HepG2 (cell line): ENCODE measurements around the gene BSG. TPM values are rescaled to one million over a fixed set of nuclear protein-coding genes. Genes with fewer than 3 reads are reported as not detected.

Experiments
- AFF4 ChIP-seq: sonication (generic); formaldehyde crosslinking; IDR thresholded peaks from 2 replicates; pipeline ENCODE4 v1.4.0; 2020; ENCODE audit warnings: missing genetic modification reagents
- AKNA ChIP-seq: sonication (generic); formaldehyde crosslinking; IDR thresholded peaks from 2 replicates; pipeline ENCODE4 v1.4.0; 2020; ENCODE audit warnings: missing genetic modification reagents, borderline replicate concordance
- CCDC6 ChIP-seq: sonication (generic); formaldehyde crosslinking; IDR thresholded peaks from 2 replicates; pipeline ENCODE4 v1.8.1; 2022; ENCODE audit warnings: mild to moderate bottlenecking, missing genetic modification reagents, moderate library complexity
- DMTF1 ChIP-seq: sonication (generic); formaldehyde crosslinking; IDR thresholded peaks from 2 replicates; pipeline ENCODE4 v1.4.0; 2020; ENCODE audit warnings: mild to moderate bottlenecking, missing genetic modification reagents
- GABPB1 ChIP-seq: IDR thresholded peaks from 2 replicates; pipeline ENCODE4 v1.6.1; 2016; ENCODE audit warnings: mild to moderate bottlenecking, missing genetic modification reagents, moderate library complexity, missing compliant biosample characterization
- IRF9 ChIP-seq: sonication (generic); formaldehyde crosslinking; IDR thresholded peaks from 2 replicates; pipeline ENCODE4 v1.8.0; 2022; ENCODE audit warnings: missing genetic modification reagents, mild to moderate bottlenecking, borderline replicate concordance
- MLLT10 ChIP-seq: sonication (generic); formaldehyde crosslinking; IDR thresholded peaks from 2 replicates; pipeline ENCODE4 v1.4.0; 2020; ENCODE audit warnings: missing genetic modification reagents
- MLXIP ChIP-seq: sonication (generic); formaldehyde crosslinking; IDR thresholded peaks from 2 replicates; pipeline ENCODE4 v1.9.0; 2021; ENCODE audit warnings: missing genetic modification reagents, borderline replicate concordance
- ZNF3 ChIP-seq: IDR thresholded peaks from 2 replicates; pipeline ENCODE4 v1.7.0; 2017; ENCODE audit warnings: inconsistent platforms
- ZNF510 ChIP-seq: sonication (generic); formaldehyde crosslinking; IDR thresholded peaks from 2 replicates; pipeline ENCODE4 v1.4.0; 2020; ENCODE audit warnings: low read depth, mild to moderate bottlenecking, missing genetic modification reagents
- ZNF576 ChIP-seq: sonication (generic); formaldehyde crosslinking; IDR thresholded peaks from 2 replicates; pipeline ENCODE4 v1.4.0; 2020; ENCODE audit warnings: mild to moderate bottlenecking, missing genetic modification reagents
- ZSCAN29 ChIP-seq: sonication (generic); formaldehyde crosslinking; conservative IDR thresholded peaks from 2 replicates; pipeline ENCODE4 v1.4.0; 2020; ENCODE audit warnings: mild to moderate bottlenecking, missing genetic modification reagents
- polyA plus RNA-seq, 8 experiments: library from polyadenylated mRNA; depleted of rRNA in 3 of 8; stranded (reverse) in 7 of 8; unstranded in 1 of 8; fragments of >200 nt; fragmentation: Illumina TruSeq in 4 of 8; extraction: Trizol in 4 of 8; gene quantifications; 2 replicates each; pipeline versions ENCODE4 v1.2.1 to v1.2.3, GENCODE V29; 2011 to 2016; ENCODE audit warnings: low read depth in 4 of 8, missing spikeins in 1 of 8, mixed read lengths in 1 of 8; ENCODE audit not compliant: insufficient read depth in 1 of 8
- total RNA-seq, 5 experiments: library from RNA; depleted of rRNA; stranded (reverse); fragments of >200 nt; fragmentation: Illumina TruSeq; extraction: Trizol; gene quantifications; 2 replicates each; pipeline ENCODE4 v1.2.3, GENCODE V29; 2016; ENCODE audit warnings: low read depth in 1 of 5

Gene BSG
- total and polyA plus RNA-seq, 2 of the 13 experiments (the other 11 are each of a cell fraction or from before 2014, with no cell fraction given), result 309 to 754 TPM

GRCh38 chr19:572743-573518 lies 535 bp downstream of the BSG start (continued):
- TF ChIP-seq ZNF576 (CRISPR knock-in tag) (no peak), MLXIP (CRISPR knock-in tag) (no peak), DMTF1 (CRISPR knock-in tag) (no peak), AFF4 (0 out of 2 replicates have a peak, but pooled peaks have one; percentile 52), ZNF510 (CRISPR knock-in tag) (no peak), CCDC6 (CRISPR knock-in tag) (no peak), MLLT10 (CRISPR knock-in tag) (no peak), ZNF3 (CRISPR knock-in tag) (no peak), IRF9 (0 out of 2 replicates have a peak, but pooled peaks have one; percentile 3), GABPB1 (CRISPR knock-in tag) (peak; percentile 2; the same call in 1 of the 2 replicates), AKNA (CRISPR knock-in tag) (no peak), ZSCAN29 (CRISPR knock-in tag) (no peak)
